NCI-H524 (cell line): ENCODE measurements around the gene PGRMC1.
"Not testable (repeated sequence)": the region's sequence is repeated elsewhere in the genome, so short reads cannot be mapped to it uniquely, and the experiment has no call there.

Experiments
- DNase-seq, 2 experiments: peaks; one replicate each; lab custom pipeline; 2025; lab: John Stamatoyannopoulos, UW

PGRMC1 gene

DNA sequence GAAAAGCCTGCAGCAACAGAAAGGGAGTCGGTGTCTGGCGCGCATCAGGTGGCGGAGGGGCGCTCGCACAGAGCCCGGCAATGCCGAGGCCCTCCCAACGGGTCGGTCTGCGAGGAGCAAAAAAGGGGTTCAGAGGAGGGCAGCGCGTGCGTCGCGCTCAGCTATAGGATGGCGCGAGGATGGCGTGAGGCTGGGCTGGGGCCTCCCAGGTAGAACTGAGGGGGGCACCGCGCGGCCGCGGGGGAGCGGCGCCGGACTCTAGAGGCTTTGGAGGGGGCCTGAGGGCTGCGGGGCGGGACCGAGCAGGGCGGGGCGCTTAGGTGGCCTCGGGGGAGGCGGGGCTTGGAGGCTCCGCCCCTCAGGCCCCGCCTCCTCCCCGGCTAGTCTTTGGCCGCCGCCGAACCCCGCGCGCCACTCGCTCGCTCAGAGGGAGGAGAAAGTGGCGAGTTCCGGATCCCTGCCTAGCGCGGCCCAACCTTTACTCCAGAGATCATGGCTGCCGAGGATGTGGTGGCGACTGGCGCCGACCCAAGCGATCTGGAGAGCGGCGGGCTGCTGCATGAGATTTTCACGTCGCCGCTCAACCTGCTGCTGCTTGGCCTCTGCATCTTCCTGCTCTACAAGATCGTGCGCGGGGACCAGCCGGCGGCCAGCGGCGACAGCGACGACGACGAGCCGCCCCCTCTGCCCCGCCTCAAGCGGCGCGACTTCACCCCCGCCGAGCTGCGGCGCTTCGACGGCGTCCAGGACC, at the start of gene PGRMC1:
Gene PGRMC1, plus strand, starts transcription at position 414 of the 751 bp plus-strand sequence. Its CDS starts 79 bp downstream, at position 493.
- peak; percentile 60 to 80 for DNase-seq

DNA sequence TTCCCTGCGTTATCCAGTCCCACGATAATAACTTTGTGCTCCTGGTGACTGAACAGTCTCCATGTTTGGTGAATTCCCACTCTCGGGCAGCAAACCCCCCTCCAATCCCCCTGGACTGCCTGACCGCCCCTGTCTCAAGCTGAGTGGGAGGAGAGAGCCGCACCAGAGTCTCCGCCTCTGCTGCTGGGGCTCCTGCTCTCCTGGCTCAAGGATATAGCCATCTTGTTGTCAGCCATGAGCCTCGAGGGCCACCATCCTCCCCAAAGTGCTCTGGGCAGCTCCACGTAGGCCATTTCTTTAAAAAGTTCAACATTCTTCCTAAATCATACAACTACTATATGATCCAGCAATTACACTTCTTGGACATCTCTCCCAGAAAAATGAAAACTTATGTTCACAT, 49.3 kb upstream of the PGRMC1 start:
- no peak for DNase-seq

DNA sequence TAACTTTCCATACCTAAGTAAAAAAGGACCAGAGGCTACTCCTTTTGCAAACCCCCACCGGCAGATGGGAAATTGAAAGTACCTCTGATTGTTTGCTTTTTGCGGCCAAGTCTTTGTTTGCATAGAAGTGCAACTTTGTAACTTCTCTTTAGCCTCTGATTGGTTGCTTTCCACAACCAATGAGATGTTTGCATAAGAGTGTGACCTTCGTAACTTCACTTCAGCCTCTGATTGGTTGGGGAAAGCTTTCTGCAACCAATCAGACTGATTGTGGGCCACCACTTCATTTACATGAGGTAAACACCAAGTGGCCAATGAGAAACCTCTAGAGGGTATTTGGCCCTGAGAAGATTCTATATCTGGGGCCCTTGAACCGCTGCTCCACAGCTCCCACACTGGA, 48.8 kb upstream of the PGRMC1 start:
- no peak for DNase-seq

DNA sequence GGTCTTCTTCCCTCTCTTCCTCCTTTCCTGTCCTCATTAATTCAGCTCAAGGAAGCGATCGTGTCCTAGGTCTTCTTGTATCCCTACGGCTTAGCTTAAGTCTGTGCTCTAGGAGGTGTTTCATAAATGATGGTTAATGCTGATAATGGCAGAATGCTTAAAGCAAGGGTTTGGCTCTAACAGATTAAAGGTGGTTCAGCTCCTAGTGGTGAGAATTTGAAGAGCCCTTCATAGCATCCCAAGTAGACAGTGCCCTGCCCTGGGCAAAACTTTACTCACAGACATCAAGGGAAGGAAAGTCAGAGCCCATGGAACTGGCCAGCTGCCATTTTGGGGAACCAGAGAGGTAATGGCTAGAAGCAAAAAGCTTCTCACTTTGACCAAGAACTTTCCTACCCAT, 47.0 kb upstream of the PGRMC1 start:
- DNase-seq = peak in 1 of 2 experiments; percentile 30

DNA sequence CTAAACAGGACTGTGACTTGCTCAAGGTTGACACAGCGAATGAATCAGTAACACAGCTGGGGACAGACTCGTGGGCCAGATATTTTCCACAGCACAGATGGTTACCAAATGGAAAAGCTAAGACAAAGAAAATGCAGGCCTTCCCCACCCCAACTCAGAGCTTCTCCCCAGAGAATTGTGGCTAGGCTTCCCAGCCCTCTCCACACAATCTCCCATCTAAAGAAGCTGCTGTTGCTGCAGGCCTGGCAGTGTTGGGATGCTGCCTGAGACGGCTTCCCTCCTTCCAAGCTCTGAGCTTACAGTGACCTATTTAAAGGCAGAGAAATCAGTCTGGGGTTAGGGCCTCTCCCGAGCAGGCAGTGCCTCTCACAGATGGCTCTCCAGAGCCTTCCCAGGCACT, 46.5 kb upstream of the PGRMC1 start:
- DNase-seq = peak; percentile 18 to 69

DNA sequence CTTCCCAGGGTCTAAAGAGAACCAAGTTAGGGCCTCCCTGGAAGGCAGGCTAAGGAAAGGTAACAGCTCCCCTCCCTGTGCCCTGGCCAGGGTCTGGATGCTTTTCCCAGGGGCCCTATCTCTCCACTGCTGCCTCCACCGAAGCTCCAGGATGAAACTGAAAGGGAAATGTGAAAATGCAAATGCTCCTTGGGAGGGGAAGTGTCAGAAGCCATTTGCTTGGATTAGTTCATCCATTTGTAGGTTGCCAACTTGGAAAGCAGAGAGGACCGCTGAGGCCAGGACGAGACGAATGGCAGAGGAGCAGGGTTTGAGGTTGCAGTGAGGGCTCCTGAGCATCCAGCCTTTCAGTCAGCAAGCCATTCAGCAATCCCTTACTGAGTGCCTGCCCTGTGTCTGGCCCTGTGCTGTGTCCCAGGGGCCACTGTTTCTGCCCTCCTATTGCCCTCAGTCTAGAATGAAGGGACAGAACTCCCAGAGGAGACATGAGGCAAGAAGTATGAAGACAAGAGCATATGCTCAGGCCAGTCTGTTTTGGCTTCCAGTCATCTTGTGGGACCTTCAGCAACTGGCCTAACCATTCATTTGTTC, 45.9 kb upstream of the PGRMC1 start:
- DNase-seq = no peak

DNA sequence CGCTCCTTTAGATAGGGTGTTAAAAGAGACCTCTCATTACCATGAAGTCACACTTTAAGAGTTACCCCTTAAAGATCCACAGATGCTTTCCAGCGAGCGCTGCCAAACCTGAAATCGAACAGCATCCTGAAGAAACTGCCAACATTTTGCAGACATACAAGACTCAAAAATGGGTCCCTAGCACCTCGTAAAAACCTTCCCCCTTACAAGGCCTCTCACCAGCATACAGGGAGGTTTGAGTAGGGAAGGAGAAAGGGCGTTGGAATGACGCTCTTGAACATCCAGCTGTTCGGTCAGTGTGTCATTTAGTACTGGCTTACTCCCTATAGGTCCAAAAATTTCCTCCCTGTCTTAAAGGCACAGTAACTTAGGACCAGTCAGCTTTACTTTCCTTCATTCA, 45.3 kb upstream of the PGRMC1 start:
- DNase-seq = no peak

DNA sequence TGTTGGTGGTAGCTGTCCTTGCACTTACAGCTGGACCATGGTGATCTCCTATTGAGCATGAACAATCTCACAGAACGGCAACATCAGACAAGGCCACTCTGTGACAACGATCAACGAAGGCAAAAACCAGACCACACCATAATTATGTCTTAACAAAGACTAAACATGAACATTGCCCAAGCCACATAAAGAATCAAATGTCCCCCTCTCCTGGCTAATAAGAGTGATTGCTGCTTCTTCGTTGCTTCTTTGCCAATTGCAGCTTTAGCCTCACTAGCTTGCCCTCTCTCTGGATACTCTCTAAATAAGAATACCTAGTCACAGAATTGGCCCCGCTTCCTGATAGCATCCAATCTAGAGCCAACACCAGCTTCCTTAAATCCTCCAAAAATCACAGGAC, 41.5 kb upstream of the PGRMC1 start:
- DNase-seq = peak; percentile 4 to 31

DNA sequence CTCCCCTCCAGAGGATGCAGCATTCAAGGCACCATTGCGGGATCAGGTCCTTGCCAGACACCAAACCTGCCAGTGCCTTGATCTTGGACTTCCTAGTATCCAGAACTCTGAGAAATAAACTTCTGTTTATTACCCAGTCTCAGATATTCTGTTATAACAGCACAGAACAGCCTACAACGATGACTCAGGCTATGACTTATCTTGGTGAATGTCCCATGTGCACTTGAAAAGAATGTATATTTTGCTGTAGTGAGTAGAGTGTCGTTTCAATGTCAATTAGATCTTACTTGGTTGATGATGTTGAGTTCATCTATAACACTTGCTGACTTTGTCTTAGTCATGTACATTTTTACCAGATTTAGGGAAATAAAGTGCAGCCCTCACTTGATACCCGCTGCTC, 34.5 kb upstream of the PGRMC1 start:
- DNase-seq = no peak

DNA sequence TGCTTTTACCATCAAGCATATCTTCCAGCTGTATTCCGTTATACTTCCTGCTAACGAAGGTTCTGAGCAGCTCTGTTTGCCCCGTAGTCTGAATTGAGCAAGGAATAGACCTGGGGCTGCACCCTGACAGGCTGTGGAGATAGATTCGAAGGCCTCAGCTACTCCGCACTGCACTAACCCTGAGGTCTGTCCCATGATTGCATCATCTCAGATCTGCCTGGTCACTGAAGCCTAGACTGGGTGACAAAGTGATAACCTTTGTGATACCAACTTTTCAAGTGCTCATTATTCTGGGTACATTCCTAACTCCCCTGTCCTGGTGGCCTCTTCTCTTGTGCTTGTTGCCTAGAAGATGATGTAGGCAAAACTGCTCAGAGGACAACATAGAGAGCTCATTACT, 29.9 kb upstream of the PGRMC1 start:
- DNase-seq = no peak

DNA sequence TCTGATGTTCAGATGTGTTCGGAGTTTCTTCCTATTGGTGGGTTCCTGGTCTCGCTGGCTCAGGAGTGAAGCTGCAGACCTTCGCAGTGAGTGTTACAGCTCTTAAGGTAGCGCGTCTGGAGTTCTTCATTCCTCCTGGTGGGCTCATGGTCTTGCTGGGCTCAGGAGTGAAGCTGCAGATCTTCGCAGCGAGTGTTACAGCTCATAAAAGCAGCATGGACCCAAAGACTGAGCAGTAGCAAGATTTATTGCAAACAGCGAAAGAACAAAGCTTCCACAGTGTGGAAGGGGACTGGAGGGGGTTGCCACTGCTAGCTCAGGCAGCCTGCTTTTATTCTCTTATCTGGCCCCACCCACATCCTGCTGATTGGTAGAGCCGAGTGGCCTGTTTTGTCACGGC, 28.6 kb upstream of the PGRMC1 start:
- DNase-seq = not testable (repeated sequence)

DNA sequence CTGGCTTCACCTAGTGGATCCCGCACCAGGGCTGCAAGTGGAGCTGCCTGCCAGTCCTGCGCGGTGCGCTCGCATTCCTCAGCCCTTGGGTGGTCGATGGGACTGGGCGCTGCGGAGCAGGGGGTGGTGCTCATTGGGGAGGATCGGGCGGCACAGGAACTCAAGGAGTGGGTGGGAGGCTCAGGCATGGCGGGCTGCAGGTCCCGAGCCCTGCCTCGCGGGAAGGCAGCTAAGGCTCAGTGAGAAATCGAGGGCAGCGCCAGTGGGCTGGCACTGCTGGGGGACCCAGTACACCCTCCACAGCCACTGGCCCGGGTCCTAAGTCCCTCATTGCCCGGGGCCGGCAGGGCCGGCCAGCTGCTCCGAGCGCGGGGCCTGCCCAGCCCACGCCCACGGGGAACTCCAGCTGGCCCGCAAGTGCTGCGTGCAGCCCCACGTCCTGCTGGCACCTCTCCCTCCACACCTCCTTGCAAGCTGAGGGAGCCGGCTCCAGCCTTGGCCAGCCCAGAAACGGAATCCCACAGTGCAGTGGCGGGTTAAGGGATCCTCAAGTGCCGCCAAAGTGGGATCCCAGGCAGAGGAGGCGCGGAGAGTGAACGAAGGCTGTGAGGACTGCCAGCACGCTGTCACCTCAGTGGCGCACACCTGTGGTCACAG, 27.6 kb upstream of the PGRMC1 start:
- DNase-seq = no peak

DNA sequence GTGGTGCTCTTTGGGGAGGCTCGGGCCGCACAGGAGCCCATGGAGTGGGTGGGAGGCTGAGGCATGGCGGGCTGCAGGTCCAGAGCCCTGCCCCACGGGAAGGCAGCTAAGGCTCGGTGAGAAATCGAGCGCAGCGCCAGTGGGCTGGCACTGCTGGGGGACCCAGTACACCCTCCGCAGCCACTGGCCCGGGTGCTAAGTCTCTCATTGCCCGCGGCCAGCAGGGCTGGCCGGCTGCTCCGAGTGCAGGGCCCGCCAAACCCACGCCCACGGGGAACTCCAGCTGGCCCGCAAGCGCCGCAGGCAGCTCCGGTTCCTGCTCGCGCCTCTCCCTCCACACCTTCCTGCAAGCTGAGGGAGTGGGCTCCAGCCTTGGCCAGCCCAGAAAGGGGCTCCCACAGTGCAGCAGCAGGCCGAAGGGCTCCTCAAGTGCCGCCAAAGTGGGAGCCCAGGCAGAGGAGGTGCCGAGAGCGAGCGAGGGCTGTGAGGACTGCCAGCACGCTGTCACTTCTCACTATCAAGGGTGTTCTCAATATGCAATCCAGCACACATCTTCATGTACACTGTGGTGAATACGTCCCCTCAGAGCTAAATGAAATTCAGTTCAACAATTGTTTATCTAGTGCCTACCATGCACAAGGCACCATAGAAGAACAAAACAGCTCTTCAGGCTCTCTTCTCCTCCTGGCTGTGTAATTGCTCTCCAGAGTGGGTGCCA, 25.0 kb upstream of the PGRMC1 start:
- not testable (repeated sequence) for DNase-seq

DNA sequence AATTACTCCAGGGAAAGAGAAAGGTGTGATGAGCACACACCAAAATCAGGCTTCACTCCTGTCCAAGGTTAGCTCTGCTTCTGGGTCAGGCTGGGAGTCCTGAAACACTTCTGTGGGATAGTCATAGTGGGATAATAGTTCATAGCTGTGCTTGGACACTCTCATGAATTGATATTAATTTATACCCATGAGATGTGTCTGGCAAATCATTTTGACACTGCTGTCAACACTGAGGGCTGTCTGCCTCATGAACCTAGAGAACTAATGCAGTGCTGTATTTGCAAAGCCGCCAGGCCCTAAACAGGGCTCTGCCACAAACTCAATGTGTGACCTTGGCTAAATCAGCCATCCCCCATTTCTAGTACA, 24.5 kb upstream of the PGRMC1 start:
- DNase-seq = no peak

DNA sequence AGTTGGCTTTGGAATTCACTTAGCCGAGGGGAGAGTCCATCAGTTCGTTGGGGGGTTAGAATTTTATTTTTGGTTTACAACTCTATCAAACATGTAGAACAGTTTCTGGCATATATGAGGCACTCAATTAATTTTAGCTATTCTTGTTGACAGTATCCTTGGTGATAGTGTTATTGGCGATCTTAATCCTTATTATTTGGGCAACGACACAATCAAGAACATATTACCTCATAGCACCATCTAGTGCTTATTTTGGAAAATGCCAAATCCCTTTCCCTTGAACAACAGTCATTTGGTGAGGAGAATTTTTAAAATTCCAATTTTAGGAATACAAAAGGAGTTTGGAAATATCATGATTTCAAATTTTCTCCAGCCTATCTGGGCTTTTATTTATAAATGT, 17.9 kb upstream of the PGRMC1 start:
- DNase-seq = peak in 1 of 2 experiments; percentile 41

DNA sequence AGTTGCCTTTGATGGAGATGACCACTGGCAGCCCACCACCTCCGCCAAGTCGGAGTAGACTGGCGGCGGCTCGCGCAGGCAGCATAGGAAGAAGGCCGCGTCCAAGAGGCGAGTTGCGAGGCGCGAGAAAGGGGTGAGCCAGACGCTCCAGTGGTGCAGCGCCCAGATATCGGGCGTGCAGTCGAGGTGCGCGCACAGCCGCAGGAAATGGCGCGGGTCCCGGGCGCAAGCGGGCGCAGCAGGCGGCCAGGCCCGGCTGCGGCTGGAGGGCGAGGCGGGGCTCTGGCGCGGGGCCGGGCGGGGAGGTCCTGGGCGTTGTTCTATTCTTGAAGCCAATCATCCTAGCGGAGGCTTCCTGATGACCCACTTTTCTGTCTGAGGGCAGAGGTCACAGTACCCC, 13.2 kb upstream of the PGRMC1 start:
- no peak for DNase-seq

DNA sequence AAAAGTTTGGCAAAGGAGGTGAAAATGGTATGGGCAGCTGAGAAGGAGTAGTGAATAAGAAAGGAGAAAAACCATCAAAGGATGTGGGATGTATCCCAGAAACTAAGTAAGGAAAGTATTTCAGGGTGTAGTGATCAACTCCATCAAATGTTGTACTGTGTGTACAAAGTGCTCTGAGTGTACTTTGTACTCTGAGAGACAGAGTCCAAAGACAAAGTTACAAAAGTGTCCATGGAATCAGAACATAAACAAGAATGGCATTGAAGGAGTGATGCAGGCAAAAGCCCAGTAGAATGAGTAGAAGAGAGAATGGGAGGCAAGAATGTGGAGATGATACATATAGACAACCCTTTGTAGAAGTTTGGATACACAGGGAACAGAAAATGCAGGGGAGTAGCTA, 12.3 kb upstream of the PGRMC1 start:
- DNase-seq = no peak

DNA sequence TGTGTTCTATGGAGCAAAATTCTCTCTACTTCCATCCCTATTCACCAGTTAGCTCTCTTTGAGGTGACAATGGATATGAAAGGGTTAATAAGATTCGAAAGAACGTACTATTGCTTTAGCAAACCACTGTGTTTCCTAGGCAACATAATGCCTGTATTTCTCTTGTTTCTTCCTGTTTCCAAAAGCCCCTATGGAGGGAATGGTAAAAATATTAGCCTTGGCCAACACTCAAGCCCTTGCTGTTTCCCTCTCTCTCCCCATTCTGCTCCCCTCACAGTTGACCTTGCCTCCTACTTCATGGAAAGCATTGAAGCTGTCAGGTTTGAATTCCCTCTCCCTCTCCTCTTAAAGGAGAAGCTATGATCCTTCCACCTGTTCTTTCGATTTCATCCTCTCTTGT, 9.6 kb upstream of the PGRMC1 start:
- no peak for DNase-seq

DNA sequence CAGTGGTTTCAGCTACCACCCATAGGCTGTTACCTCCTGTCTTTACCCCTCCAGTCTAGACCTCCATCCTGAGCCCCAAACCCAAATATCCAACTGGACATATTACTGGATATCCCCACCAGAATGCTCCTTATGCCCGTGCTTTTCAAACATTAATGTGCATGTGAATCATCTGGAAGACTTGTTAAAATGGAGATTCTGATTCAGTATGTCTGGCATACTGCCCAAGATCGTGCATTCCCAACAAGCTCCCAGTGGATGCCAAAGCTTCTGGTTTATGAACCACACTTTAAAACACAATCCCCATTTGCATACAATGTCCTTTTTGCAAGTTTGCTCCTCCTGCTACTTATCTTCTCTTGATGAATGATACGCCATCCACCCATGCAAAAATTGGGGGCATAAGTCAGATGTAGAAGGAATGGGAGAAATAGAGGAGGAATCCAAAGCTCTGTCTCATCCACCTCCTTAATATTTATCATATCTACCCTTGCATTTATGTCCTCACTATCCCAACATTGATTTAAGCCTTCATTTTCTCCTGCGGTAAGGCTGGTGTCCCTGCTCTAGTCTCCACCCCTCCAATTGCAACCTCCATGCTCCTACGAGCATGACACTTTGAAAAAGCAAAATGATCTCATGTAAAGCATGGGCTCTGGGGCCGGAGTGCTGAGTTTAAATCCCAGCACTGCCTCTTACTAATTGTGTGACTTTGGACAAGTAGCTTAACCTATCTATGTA, 7.4 kb upstream of the PGRMC1 start:
- no peak for DNase-seq

DNA sequence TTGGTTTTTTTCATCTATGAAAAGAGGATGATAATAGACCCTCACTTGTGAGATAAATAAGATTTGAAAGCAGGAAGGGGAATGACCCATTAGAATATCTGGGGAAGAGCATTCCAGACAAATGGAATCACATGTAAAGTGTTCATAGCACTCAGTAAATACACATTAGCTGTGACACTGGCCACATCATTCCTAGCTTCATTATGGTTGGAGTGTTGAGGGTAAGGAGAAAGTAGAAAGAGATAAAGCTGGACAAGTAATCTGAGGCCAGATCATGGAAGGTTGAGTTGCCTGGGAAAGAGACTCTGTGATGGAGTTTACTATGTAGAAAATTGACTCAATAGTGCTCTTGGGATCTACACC, 6.9 kb upstream of the PGRMC1 start:
- DNase-seq = no peak

DNA sequence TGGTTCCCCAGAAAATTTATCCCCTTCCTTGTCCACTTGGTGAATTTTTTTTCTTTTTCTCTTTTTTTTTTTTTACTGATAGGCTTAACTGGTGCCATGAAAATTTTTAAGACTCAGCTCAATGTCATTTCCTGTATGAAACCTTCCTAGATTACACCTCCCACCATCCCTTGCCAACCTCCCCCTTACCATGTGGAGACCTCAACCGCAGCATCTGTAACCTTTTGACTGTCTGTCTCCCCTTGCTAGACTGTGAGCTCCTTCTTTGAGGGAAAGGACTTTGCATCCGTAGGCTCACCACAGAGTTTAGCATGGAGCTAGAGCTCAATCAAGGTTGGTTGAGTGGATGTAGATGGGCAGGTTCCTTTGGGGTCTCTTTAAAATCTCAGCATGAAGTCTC, 5.2 kb upstream of the PGRMC1 start:
- no peak for DNase-seq

DNA sequence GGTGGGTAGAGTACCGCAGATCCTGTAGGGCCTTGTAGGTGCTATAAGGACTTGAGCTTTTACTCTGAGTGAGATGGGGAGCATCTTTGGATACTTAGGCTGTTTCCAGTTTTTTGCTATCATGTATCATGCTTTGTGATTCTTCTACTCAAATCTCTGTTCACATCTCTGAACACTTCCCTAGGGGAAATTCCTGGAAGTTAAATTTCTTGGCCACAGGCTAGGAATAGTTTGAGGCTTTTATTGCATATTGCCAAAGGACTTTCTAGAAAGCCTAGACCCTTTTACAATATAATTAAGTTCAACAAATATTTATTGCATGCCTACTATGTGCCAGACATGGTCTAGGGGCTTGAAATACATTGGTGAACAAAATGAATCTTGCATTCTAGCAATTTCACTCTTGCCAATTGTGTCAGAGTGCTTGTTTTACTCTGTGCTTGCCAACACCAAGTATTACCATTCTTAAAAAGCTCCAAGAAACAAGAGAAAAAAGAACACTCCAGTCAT, 4.1 kb upstream of the PGRMC1 start:
- no peak for DNase-seq
